PC-3 (cell line): ENCODE data around the gene ME2. TPM values are rescaled to one million over a fixed set of nuclear protein-coding genes. Genes with fewer than 3 reads are reported as not detected.
"Not testable (repeated sequence)": the region's sequence is repeated elsewhere in the genome, so short reads cannot be mapped to it uniquely, and the experiment has no call there.

Experiments
- ATAC-seq: fragments of 200-7000 bp; cut with Tn5 transposase; 2 replicates; pipeline ENCODE4 v1.9.1; 2020; ENCODE audit warnings: mild to moderate bottlenecking, moderate library complexity
- BruUV-seq: library from RNA; stranded (reverse); fragments of 400-500 nt; replicated peaks from 2 replicates; lab custom pipeline; 2021; lab: Mats Ljungman, UMichigan
- CTCF ChIA-PET: fragments of 300-600 bp; sonication (Branson Sonifier 250); formaldehyde crosslinking; loops from one replicate; lab custom pipeline; 2022; ENCODE audit warnings: antibody characterized with exemption; lab: Charles Lee
- POLR2A ChIA-PET: fragments of 300-600 bp; sonication (Branson Sonifier 250); formaldehyde crosslinking; loops from one replicate; lab custom pipeline; 2022; ENCODE audit warnings: antibody characterized with exemption; ENCODE audit not compliant: unreplicated experiment; lab: Charles Lee
- DNase-seq: peaks from one replicate; pipeline ENCODE4 v3.0.0-alpha.2; 2015
- H2AFZ ChIP-seq: fragments of 300-600 bp; sonication (generic); 2 replicates; pipeline ENCODE4 v1.6.0; 2016; ENCODE audit warnings: antibody characterized with exemption, low read length
- H3F3A ChIP-seq: fragments of 300-600 bp; sonication (generic); one replicate; pipeline ENCODE4 v1.6.0; 2017; ENCODE audit warnings: antibody characterized with exemption, low read length, control low read depth, mild to moderate bottlenecking; ENCODE audit not compliant: unreplicated experiment
- H3K27ac ChIP-seq: fragments of 300-600 bp; sonication (generic); 2 replicates; pipeline ENCODE4 v1.5.1; 2016; ENCODE audit warnings: mild to moderate bottlenecking, low read length
- H3K27me3 ChIP-seq: fragments of 300-600 bp; sonication (generic); 2 replicates; pipeline ENCODE4 v1.6.1; 2016; ENCODE audit warnings: low read length, mixed read lengths
- H3K36me3 ChIP-seq: fragments of 300-600 bp; sonication (generic); 2 replicates; pipeline ENCODE4 v1.6.1; 2016; ENCODE audit warnings: low read depth, mixed run types, low read length, mixed read lengths
- H3K4me1 ChIP-seq: fragments of 300-600 bp; sonication (generic); 2 replicates; pipeline ENCODE4 v1.5.1; 2016; ENCODE audit warnings: low read length; ENCODE audit not compliant: insufficient read depth
- H3K4me2 ChIP-seq: fragments of 300-600 bp; sonication (generic); 2 replicates; pipeline ENCODE4 v1.6.0; 2016; ENCODE audit warnings: low read length
- H3K4me3 ChIP-seq: fragments of 300-600 bp; sonication (generic); 2 replicates; pipeline ENCODE4 v1.5.1; 2016; ENCODE audit warnings: mild to moderate bottlenecking, low read length, mixed read lengths
- H3K79me2 ChIP-seq: fragments of 300-600 bp; sonication (generic); 2 replicates; pipeline ENCODE4 v1.6.1; 2017; ENCODE audit warnings: low read length, mixed read lengths
- H3K9ac ChIP-seq: fragments of 300-600 bp; sonication (generic); 2 replicates; pipeline ENCODE4 v1.6.0; 2016; ENCODE audit warnings: mild to moderate bottlenecking, low read length
- H3K9me2 ChIP-seq: fragments of 300-600 bp; sonication (generic); replicated peaks from 2 replicates; pipeline ENCODE4 v1.6.1; 2016; ENCODE audit warnings: mixed run types, low read length, mixed read lengths
- H3K9me3 ChIP-seq: fragments of 300-600 bp; sonication (generic); 2 replicates; pipeline ENCODE4 v1.6.1; 2016; ENCODE audit warnings: low read length, mixed read lengths
- H4K20me1 ChIP-seq: fragments of 300-600 bp; sonication (generic); 2 replicates; pipeline ENCODE4 v1.6.1; 2016; ENCODE audit warnings: low read length, mixed read lengths
- CTCF ChIP-seq: fragments of 300-600 bp; sonication (generic); conservative IDR thresholded peaks from 2 replicates; pipeline ENCODE4 v1.5.1; 2017; ENCODE audit warnings: antibody characterized with exemption, low read depth, mild to moderate bottlenecking, low read length
- EZH2 ChIP-seq: fragments of 300-600 bp; sonication (generic); IDR thresholded peaks from one replicate; pipeline ENCODE4 v1.6.1; 2017; ENCODE audit warnings: antibody characterized with exemption, mild to moderate bottlenecking, low read length; ENCODE audit not compliant: unreplicated experiment
- EZH2phosphoT487 ChIP-seq: fragments of 300-600 bp; sonication (generic); IDR thresholded peaks from 2 replicates; pipeline ENCODE4 v1.6.1; 2018; ENCODE audit warnings: mild to moderate bottlenecking, antibody characterized with exemption, low read length, borderline replicate concordance
- intact Hi-C: fragments of 100-400 bp; cut with micrococcal nuclease; formaldehyde crosslinking; loops from 2 replicates; pipeline ENCODE4 v1.9.0; 2023
- total RNA-seq: library from RNA; depleted of rRNA; stranded (reverse); fragments of >200 nt; gene quantifications from 2 replicates; pipeline ENCODE4 v1.2.3, GENCODE V29; 2014; rRNA removed

ME2 gene
- total RNA-seq, 1 experiment from 2014 or later: 29.1 TPM

GRCh38 chr18:50994031-50994430 lies 115.1 kb downstream of the ME2 start:
- POLR2A ChIA-PET: no interaction called here
- Histone ChIP-seq H3K9me3 (no peaks in the 10 kb centered on the region), H3K27ac (no peak overlapping the region), H3K4me2 (no peak overlapping the region), H2AFZ (no peak overlapping the region), H3K36me3 (no peaks in the 10 kb centered on the region), H3K79me2 (no peaks in the 10 kb centered on the region), H3K9ac (no peak overlapping the region), H3K9me2 (no peaks in the 10 kb centered on the region), H4K20me1 (no peaks in the 10 kb centered on the region), H3F3A (no peaks in the 10 kb centered on the region), H3K4me3 (no peak overlapping the region), H3K4me1 (no peaks in the 10 kb centered on the region), H3K27me3 (no peaks in the 10 kb centered on the region)
- no TSS peak for BruUV-seq
- ATAC-seq: no peak
- TF ChIP-seq CTCF: no peak
- TF ChIP-seq EZH2: no peak
- no peak for TF ChIP-seq EZH2phosphoT487
- intact Hi-C loops: no loop called here
- no peak for DNase-seq
- CTCF ChIA-PET: no interaction called here

GRCh38 chr18:51003174-51003573 lies 124.3 kb downstream of the ME2 start:
- H3K9ac ChIP-seq, H3K4me1 ChIP-seq, POLR2A ChIA-PET, ATAC-seq, DNase-seq, H4K20me1 ChIP-seq, H3K4me3 ChIP-seq, H3K9me3 ChIP-seq, H2AFZ ChIP-seq, H3K27me3 ChIP-seq, BruUV-seq, H3F3A ChIP-seq, H3K36me3 ChIP-seq, intact Hi-C loops, H3K4me2 ChIP-seq, H3K27ac ChIP-seq, H3K9me2 ChIP-seq, H3K79me2 ChIP-seq, CTCF ChIA-PET: not testable (repeated sequence)

Other genes starting within 250 kb of the ME2 start
- gene MRO, start 59.1 kb upstream of the ME2 start, total RNA-seq: 0.55 TPM in 1 of 2 replicates, not detected in the other
- 1.7 and 4.4 TPM in 2 replicates for gene ELAC1, start 88.9 kb downstream of the ME2 start, total RNA-seq
- gene SMAD4, start 151.1 kb downstream of the ME2 start, total RNA-seq: 19.7 and 42.8 TPM in 2 replicates